Epithelial cell of esophagus (primary cell): ENCODE results near the gene TCAF1.

ENCODE experiments used
- DNase-seq: peaks from one replicate; pipeline ENCODE4 v3.0.0; 2010; ENCODE audit warnings: low read depth
- H3K4me3 ChIP-seq: 2 replicates; pipeline ENCODE4 v1.5.1; 2011; ENCODE audit warnings: mild to moderate bottlenecking, low read length, control low read depth
- TF ChIP-seq, protein P1 (sequence below): IDR thresholded peaks from 2 replicates; pipeline ENCODE4 v1.5.1; 2011; ENCODE audit warnings: low read depth, mild to moderate bottlenecking, low read length, control low read depth, inconsistent platforms; ENCODE audit not compliant: insufficient read depth; ENCODE audit errors: missing control alignments

TCAF1 gene

DNA sequence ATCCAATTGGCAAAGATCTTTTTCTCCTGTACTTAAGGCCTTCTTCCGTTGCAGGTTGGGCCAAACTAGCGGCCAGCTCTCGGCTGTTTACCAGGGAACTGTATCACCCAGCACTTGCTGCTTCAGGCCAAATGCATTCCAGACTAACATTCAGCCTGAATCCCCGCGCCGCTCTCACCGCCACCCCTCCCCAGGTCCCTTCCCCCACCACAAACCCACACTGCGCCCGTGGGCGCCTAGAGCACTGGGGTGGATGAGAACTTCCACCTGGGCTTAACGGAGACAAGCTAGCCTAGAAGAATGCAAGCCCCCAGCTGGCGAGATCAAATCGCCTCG lies 676 bp downstream of the TCAF1 start:
- TF ChIP-seq, protein P1, sequence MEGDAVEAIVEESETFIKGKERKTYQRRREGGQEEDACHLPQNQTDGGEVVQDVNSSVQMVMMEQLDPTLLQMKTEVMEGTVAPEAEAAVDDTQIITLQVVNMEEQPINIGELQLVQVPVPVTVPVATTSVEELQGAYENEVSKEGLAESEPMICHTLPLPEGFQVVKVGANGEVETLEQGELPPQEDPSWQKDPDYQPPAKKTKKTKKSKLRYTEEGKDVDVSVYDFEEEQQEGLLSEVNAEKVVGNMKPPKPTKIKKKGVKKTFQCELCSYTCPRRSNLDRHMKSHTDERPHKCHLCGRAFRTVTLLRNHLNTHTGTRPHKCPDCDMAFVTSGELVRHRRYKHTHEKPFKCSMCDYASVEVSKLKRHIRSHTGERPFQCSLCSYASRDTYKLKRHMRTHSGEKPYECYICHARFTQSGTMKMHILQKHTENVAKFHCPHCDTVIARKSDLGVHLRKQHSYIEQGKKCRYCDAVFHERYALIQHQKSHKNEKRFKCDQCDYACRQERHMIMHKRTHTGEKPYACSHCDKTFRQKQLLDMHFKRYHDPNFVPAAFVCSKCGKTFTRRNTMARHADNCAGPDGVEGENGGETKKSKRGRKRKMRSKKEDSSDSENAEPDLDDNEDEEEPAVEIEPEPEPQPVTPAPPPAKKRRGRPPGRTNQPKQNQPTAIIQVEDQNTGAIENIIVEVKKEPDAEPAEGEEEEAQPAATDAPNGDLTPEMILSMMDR = no peak
- H3K4me3 ChIP-seq = peak overlapping the region; percentile 87
- DNase-seq = peak; percentile 51

DNA sequence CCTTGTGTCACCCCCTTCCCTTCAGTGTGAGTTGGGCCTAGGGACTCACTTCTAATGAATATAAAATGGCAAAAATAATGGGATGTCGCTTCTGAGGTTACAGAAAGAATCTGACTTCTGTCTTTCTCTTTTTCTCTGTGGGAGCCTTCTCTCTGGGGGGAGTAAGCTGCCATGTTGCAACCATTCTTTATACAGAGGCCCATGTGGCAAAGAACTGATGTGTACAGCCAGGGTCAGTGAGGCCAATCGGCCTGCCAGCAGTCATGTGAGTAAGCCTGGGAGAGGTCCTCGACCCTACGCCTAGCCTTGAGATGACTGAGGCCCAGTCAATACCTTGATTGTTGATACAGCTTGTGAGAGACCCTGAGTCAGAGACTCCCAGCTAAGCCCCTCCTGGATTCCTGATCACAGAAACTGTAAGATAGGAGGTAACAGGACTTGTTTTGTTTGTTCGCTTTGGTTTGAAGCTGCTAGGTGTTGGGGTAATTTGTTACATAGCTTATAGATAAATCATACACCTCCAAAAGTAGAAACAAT lies 1.7 kb downstream of the TCAF1 start:
- peak; percentile 61 for DNase-seq
- TF ChIP-seq, protein P1 = no peak
- peak overlapping the region; percentile 87 for H3K4me3 ChIP-seq

GRCh38 chr7:143898810-143899209 lies 3.2 kb downstream of the TCAF1 start:
- TF ChIP-seq, protein P1 = no peak
- no peak for DNase-seq
- H3K4me3 ChIP-seq = no peak overlapping the region

DNA sequence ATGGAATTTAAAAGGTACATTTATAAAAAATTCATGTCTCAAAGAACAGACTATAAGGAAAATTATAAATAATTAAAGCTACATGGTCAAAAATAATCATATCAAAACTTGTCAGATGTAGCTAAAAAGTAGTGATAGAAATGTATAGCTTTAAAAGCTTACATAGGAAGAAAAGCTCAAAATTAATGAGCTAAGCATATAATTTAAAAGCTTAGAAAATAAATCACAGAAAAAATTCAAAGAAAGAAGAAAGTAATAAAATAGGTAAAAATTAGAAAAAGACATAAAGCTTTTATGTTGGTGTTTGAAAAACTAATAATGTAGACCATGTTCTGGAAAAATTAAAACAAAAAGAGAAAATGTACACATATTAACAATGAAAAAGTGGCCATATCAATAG lies 5.3 kb downstream of the TCAF1 start:
- DNase-seq = no peak
- H3K4me3 ChIP-seq = no peak overlapping the region
- TF ChIP-seq, protein P1 = no peak

DNA sequence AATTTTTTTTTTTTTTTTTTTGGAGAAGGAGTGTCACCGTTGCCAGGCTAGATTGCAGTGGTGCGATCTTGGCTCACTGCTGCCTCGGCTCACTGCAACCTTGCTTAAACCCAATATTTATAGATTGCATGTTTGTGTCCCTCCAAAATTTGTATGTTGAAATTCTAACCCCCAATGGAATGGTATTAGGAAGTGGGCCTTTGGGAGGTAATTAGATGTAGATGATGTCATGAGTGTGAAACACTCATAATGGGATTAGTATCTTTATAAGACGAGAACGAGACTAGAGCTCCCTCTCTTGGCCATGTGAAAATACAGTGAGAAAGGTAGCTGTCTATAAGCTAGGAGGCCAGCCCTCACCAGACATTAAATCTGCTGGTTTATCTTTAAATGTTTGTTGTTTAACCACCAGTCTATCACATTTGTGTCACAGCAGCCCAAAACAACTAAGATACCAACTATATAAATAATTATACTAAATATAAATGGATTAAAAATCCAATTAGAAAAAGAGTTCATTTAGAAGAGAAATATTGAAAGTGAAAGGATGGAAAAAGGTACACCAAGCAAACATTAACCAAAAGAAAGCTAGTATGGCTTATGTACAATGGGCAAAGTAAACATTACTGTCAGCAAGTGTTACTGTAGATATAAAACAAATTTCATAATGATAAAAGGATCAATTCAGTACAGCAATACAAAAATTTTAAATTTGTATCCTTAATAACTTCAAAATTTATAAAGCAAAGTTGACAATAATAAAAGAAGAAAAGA lies 9.3 kb downstream of the TCAF1 start:
- DNase-seq = peak; percentile 73
- TF ChIP-seq, protein P1 = peak; percentile 59
- H3K4me3 ChIP-seq = no peak overlapping the region

GRCh38 chr7:143891457-143891856 lies 10.5 kb downstream of the TCAF1 start:
- TF ChIP-seq, protein P1 = no peak
- no peak for DNase-seq

GRCh38 chr7:143890558-143890957 lies 11.4 kb downstream of the TCAF1 start:
- TF ChIP-seq, protein P1 = no peak
- no peak overlapping the region for H3K4me3 ChIP-seq
- no peak for DNase-seq

More at GRCh38 chr7:143891457-143891856, 10.5 kb downstream of the TCAF1 start:
- H3K4me3 ChIP-seq = no peak overlapping the region
